Loucy (cell line): ENCODE results near the gene UNC93A.
"Not testable (repeated sequence)": the region's sequence is repeated elsewhere in the genome, so short reads cannot be mapped to it uniquely, and the experiment has no call there.

ENCODE experiments used
- H2AFZ ChIP-seq: fragments of 200-600 bp; sonication (generic); 2 replicates; pipeline ENCODE4 v1.6.0; 2016; ENCODE audit warnings: antibody characterized with exemption, mild to moderate bottlenecking, low read length, moderate library complexity
- H3F3A ChIP-seq: fragments of 200-600 bp; 2 replicates; pipeline ENCODE4 v1.6.0; 2016; ENCODE audit warnings: antibody characterized with exemption, low read depth, mild to moderate bottlenecking
- H3K27me3 ChIP-seq: fragments of 200-600 bp; sonication (generic); 2 replicates; pipeline ENCODE4 v1.6.1; 2014; ENCODE audit warnings: low read length, mild to moderate bottlenecking; ENCODE audit not compliant: insufficient read depth, poor library complexity, severe bottlenecking
- H3K36me3 ChIP-seq: fragments of 200-600 bp; sonication (generic); 2 replicates; pipeline ENCODE4 v1.6.1; 2016; ENCODE audit warnings: low read length; ENCODE audit not compliant: insufficient read depth
- H3K4me1 ChIP-seq: fragments of 200-600 bp; sonication (generic); 2 replicates; pipeline ENCODE4 v1.5.1; 2014; ENCODE audit warnings: low read length, mild to moderate bottlenecking; ENCODE audit not compliant: insufficient read depth, poor library complexity, severe bottlenecking
- H3K4me2 ChIP-seq: fragments of 200-600 bp; sonication (generic); 2 replicates; pipeline ENCODE4 v1.6.0; 2014; ENCODE audit warnings: antibody characterized with exemption, low read length, low read depth, mild to moderate bottlenecking; ENCODE audit not compliant: poor library complexity, severe bottlenecking
- H3K4me3 ChIP-seq: fragments of 200-600 bp; sonication (generic); 2 replicates; pipeline ENCODE4 v1.5.1; 2014; ENCODE audit warnings: low read length, mild to moderate bottlenecking, mixed read lengths; ENCODE audit not compliant: poor library complexity, severe bottlenecking
- H3K79me2 ChIP-seq: fragments of 200-600 bp; sonication (generic); 2 replicates; pipeline ENCODE4 v1.6.1; 2014; ENCODE audit warnings: low read length; ENCODE audit not compliant: insufficient read depth
- H3K9ac ChIP-seq: fragments of 200-600 bp; sonication (generic); 2 replicates; pipeline ENCODE4 v1.6.0; 2014; ENCODE audit warnings: mild to moderate bottlenecking, low read depth, low read length, moderate library complexity; ENCODE audit not compliant: poor library complexity, severe bottlenecking
- H3K9me2 ChIP-seq: fragments of 200-600 bp; sonication (generic); replicated peaks from 2 replicates; pipeline ENCODE4 v1.6.1; 2016; ENCODE audit warnings: low read depth, low read length, mixed read lengths
- H3K9me3 ChIP-seq: fragments of 200-600 bp; sonication (generic); 2 replicates; pipeline ENCODE4 v1.6.1; 2014; ENCODE audit warnings: mild to moderate bottlenecking, antibody characterized with exemption, low read length, low read depth; ENCODE audit not compliant: insufficient read depth
- H4K20me1 ChIP-seq: fragments of 200-600 bp; sonication (generic); 2 replicates; pipeline ENCODE4 v1.6.0; 2014; ENCODE audit warnings: antibody characterized with exemption, low read length, mild to moderate bottlenecking; ENCODE audit not compliant: insufficient read depth, poor library complexity, severe bottlenecking
- EZH2phosphoT487 ChIP-seq: fragments of 200-600 bp; IDR thresholded peaks from 2 replicates; pipeline ENCODE4 v1.6.1; 2018; ENCODE audit warnings: antibody characterized with exemption, mild to moderate bottlenecking, moderate library complexity, borderline replicate concordance
- TF ChIP-seq, protein P1 (sequence below): fragments of 200-600 bp; sonication (generic); conservative IDR thresholded peaks from 2 replicates; pipeline ENCODE4 v1.5.1; 2014; ENCODE audit warnings: mild to moderate bottlenecking, antibody characterized with exemption, low read length

UNC93A gene

DNA sequence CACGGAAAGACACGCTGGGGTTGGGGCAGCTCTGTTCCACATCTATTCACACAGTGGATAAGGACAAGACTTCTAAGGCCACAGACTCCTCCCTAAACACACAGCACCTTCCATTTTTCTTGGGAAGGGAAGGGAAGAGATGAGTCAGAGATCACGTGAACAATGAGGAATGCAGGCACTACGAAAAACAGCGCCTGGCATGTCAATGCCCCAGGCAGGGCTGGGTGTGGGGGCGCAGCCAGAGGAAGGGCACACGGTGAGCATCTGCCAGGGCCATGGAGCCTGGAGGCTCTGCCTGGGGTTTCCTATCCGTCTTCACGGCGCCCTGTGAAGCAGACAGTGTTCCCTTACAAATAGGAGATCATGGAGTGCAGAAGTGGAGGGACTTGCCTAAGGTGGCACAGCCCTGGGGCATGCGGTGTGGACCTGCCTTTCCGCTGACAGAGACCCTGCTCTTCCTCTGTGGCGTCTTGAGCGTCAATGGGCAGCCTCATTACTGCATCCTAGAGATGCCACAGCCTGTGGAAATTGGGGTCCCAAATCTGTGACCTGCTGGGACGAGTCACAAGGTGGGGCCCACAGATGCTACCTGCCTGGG lies 15.4 kb downstream of the UNC93A start:
- no peak overlapping the region for H2AFZ ChIP-seq
- TF ChIP-seq, protein P1, sequence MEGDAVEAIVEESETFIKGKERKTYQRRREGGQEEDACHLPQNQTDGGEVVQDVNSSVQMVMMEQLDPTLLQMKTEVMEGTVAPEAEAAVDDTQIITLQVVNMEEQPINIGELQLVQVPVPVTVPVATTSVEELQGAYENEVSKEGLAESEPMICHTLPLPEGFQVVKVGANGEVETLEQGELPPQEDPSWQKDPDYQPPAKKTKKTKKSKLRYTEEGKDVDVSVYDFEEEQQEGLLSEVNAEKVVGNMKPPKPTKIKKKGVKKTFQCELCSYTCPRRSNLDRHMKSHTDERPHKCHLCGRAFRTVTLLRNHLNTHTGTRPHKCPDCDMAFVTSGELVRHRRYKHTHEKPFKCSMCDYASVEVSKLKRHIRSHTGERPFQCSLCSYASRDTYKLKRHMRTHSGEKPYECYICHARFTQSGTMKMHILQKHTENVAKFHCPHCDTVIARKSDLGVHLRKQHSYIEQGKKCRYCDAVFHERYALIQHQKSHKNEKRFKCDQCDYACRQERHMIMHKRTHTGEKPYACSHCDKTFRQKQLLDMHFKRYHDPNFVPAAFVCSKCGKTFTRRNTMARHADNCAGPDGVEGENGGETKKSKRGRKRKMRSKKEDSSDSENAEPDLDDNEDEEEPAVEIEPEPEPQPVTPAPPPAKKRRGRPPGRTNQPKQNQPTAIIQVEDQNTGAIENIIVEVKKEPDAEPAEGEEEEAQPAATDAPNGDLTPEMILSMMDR, result no peak
- TF ChIP-seq EZH2phosphoT487, result no peak

DNA sequence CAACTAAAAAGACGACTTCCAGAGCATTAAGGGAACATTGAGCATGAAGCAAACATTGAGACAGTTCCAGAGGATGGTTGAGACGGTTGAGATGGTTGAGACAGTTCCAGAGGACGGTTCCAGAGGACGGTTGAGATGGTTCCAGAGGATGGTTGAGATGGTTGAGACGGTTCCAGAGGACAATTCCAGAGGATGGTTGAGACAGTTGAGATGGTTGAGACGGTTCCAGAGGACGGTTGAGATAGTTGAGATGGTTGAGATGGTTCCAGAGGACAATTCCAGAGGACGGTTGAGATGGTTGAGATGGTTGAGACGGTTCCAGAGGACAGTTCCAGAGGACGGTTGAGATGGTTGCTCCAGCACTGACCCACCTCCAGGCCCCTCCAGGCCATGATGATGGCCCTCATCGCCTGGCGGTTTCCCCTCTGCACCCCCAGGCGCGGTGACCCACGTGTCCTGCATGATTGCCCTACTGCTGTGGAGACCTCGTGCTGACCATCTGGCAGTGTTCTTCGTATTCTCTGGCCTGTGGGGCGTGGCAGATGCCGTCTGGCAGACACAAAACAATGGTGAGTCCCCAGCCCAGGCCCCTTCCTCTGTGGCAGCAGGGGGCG lies 16.3 kb downstream of the UNC93A start:
- Histone ChIP-seq H2AFZ (no peak overlapping the region), H3K9ac (no peak overlapping the region), H3F3A (no peaks in the 10 kb centered on the region), H3K9me2 (no peaks in the 10 kb centered on the region), H3K79me2 (no peaks in the 10 kb centered on the region), H3K4me1 (no peaks in the 10 kb centered on the region), H3K9me3 (no peaks in the 10 kb centered on the region; the same call in 1 of the 2 replicates), H3K36me3 (no peaks in the 10 kb centered on the region), H3K4me3 (no peak overlapping the region), H3K4me2 (no peak overlapping the region), H3K27me3 (no peaks in the 10 kb centered on the region), H4K20me1 (no peaks in the 10 kb centered on the region)
- TF ChIP-seq EZH2phosphoT487, result no peak
- TF ChIP-seq, protein P1, result no peak

More for the DNA sequence above, 15.4 kb downstream of the UNC93A start:
- H3K9ac ChIP-seq, result no peak overlapping the region
- no peaks in the 10 kb centered on the region for H3K79me2 ChIP-seq
- no peaks in the 10 kb centered on the region for H4K20me1 ChIP-seq
- H3K4me2 ChIP-seq, result no peak overlapping the region
- no peaks in the 10 kb centered on the region for H3K4me1 ChIP-seq
- H3K4me3 ChIP-seq, result no peak overlapping the region
- no peaks in the 10 kb centered on the region for H3K36me3 ChIP-seq
- H3F3A ChIP-seq, result no peaks in the 10 kb centered on the region
- no peaks in the 10 kb centered on the region; the same call in 1 of the 2 replicates for H3K9me3 ChIP-seq
- no peaks in the 10 kb centered on the region for H3K27me3 ChIP-seq
- H3K9me2 ChIP-seq, result no peaks in the 10 kb centered on the region

- Histone ChIP-seq H3K9me2 (no peaks in the 10 kb centered on the region), H3K4me3 (no peak overlapping the region), H4K20me1 (no peaks in the 10 kb centered on the region), H3K36me3 (no peaks in the 10 kb centered on the region), H3K4me1 (no peaks in the 10 kb centered on the region), H3K27me3 (no peaks in the 10 kb centered on the region), H3K9ac (no peak overlapping the region), H3K9me3 (no peaks in the 10 kb centered on the region; the same call in 1 of the 2 replicates), H3K79me2 (no peaks in the 10 kb centered on the region), H3F3A (no peaks in the 10 kb centered on the region), H3K4me2 (no peak overlapping the region), H2AFZ (no peak overlapping the region)
- TF ChIP-seq, protein P1, result no peak
- no peak for TF ChIP-seq EZH2phosphoT487
These were observed 17.1 kb downstream of the UNC93A start for GRCh38 chr6:167308207-167308606.

GRCh38 chr6:167309355-167310192 lies 18.5 kb downstream of the UNC93A start:
- H2AFZ ChIP-seq, H3K4me2 ChIP-seq, H3K27me3 ChIP-seq, H3K9ac ChIP-seq, H4K20me1 ChIP-seq, H3K9me3 ChIP-seq, H3K79me2 ChIP-seq, H3K36me3 ChIP-seq, H3K9me2 ChIP-seq, H3K4me3 ChIP-seq, H3F3A ChIP-seq, H3K4me1 ChIP-seq: not testable (repeated sequence)
